Astrocyte of the spinal cord (primary cell): ENCODE data around the gene SH3RF3.

Source experiments
- DNase-seq: peaks from one replicate; pipeline ENCODE4 v3.0.0; 2011; ENCODE audit warnings: low read depth, low spot score
- H3K4me3 ChIP-seq: 2 replicates; pipeline ENCODE4 v1.5.1; 2011; ENCODE audit warnings: low read depth, mild to moderate bottlenecking, low read length, moderate library complexity
- in situ Hi-C: cut with HindIII; loops from 2 replicates; pipeline ENCODE4 v1.10.0; 2017; ENCODE audit warnings: low sequenced_read_pairs
- TF ChIP-seq, protein P1 (sequence below): IDR thresholded peaks from 2 replicates; pipeline ENCODE4 v1.5.1; 2012; ENCODE audit warnings: low read depth, mild to moderate bottlenecking, low read length, inconsistent platforms

SH3RF3 gene

DNA sequence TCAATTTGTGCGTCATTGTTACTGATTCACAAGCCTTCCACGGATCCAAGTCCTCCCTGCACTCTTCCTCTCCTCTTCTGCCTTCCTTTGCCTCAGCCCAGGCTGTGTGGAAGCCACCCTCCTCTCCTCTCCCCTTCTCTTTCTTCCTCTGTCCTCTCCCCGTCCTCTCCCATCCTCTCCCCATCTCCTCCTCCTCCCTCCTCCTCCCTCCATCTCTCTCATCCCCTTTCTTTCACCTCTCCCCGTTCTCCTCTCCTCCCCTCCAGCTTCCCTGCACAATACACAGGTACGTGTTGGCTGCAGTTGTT, 301.3 kb downstream of the SH3RF3 start:
- no peak for DNase-seq
- in situ Hi-C loops, result no loop called here
- TF ChIP-seq, protein P1, sequence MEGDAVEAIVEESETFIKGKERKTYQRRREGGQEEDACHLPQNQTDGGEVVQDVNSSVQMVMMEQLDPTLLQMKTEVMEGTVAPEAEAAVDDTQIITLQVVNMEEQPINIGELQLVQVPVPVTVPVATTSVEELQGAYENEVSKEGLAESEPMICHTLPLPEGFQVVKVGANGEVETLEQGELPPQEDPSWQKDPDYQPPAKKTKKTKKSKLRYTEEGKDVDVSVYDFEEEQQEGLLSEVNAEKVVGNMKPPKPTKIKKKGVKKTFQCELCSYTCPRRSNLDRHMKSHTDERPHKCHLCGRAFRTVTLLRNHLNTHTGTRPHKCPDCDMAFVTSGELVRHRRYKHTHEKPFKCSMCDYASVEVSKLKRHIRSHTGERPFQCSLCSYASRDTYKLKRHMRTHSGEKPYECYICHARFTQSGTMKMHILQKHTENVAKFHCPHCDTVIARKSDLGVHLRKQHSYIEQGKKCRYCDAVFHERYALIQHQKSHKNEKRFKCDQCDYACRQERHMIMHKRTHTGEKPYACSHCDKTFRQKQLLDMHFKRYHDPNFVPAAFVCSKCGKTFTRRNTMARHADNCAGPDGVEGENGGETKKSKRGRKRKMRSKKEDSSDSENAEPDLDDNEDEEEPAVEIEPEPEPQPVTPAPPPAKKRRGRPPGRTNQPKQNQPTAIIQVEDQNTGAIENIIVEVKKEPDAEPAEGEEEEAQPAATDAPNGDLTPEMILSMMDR, result no peak
- H3K4me3 ChIP-seq, result no peak overlapping the region

DNA sequence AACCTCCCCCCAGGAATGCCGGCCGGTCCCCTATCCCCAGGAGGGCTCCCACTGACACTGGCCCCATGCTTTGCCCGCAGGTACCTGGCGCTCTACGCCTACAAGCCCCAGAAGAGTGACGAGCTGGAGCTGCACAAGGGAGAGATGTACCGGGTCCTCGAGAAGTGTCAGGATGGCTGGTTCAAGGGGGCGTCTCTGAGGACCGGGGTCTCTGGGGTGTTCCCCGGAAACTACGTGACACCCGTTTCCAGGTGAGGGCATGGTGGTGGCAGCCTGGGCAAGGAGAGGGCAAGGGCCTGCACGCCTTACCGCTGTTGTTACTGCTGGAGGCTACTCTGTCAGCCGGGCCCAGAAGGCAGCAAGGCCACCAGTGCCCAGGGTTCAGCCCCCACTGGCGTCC, 303.4 kb downstream of the SH3RF3 start:
- in situ Hi-C loops, result no loop called here
- TF ChIP-seq, protein P1, result no peak
- DNase-seq, result no peak
- no peak overlapping the region for H3K4me3 ChIP-seq

DNA sequence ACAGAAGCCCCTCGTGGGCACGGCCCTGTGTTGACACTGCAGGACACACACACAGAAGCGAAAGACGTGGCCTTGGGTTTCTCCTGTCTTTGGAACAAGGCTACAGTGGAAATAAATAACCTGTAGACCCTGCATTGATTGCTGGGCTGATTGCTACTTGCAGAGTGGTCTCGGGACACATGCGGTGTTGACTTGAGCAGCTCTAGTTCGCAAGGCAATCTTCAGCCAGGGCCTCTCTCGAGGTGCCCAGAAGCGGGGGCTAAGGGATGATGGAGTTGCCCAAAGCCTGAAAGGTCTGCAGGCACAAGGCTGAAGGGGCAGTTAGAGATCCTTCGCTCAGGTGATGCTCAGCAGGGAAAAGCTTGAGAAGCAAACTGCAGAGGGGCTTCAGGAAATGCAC, 304.5 kb downstream of the SH3RF3 start:
- DNase-seq, result no peak
- in situ Hi-C loops, result no loop called here
- TF ChIP-seq, protein P1, result no peak
- H3K4me3 ChIP-seq, result no peak overlapping the region

DNA sequence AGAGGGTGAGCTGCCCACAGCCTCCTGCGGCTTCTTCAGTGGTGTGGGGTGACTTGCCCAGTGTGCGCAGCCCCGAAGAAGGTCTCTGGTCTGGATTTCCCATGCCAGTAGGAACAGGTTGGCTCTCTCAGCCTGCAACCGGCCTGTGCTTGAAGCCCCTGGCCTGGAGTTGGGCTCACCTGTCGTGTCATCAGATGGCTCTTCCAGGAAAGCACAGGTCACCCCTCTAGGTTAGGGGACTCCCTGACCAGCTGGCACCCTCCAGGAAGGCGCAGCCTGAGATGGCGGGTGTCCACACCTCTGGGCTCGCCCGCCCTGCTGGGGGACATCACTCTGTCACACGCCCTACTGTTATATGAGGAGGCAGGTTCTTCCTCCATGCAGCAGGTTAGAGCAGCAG, 304.9 kb downstream of the SH3RF3 start:
- no peak for DNase-seq
- H3K4me3 ChIP-seq, result no peak overlapping the region
- in situ Hi-C loops, result no loop called here
- TF ChIP-seq, protein P1, result no peak

DNA sequence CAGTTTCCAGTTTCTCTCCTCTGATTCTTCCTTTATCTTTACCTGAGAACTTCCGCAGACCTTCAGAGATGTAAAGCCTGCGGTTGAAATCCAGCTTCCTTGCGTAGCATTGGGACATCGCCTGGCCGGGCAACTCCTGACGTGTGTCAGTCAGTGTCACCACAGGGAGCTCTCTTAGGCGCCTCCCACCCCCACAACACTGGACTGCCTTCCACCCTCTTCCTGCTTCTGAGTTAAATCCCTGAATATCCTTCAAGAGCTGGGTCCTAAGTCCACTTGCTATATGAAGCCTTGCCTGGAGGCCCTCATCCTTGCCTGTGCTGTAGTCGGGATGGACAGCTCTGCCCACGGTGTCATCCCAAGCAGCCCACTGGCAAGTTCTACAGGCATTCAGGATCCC, 305.3 kb downstream of the SH3RF3 start:
- no peak overlapping the region for H3K4me3 ChIP-seq
- TF ChIP-seq, protein P1, result no peak
- in situ Hi-C loops, result no loop called here
- DNase-seq, result no peak

DNA sequence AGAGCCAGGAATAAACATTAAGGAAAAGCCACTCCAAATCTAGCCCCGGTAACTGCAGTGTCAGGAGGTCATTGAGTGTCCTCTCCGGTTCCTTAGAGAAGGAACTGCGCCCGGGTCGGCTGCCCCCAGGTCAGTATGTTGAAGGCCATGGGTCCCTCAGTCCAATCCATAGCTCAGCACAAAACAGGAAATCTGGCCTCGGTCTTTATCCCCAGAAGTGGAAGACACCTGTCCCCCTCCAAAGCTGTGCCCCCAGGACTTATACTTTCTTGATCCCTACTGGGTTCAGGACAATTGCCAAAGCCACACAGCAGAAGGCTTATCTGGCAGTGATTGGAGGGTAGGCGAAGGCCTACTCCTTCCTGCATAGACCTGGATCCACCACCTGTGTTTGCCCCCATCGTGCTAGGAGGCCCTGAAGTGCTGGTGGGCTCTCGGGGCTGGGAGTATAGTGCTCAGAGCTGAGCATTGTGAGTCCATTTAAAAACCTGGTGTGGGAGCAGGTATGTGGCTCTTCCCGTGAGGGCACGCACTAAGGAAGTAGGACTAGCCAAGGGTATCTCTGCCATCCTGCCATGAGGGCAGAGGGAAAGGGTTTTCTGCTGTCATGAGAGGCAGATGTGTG, 306.2 kb downstream of the SH3RF3 start:
- DNase-seq, result no peak
- H3K4me3 ChIP-seq, result no peak overlapping the region
- in situ Hi-C loops, result no loop called here
- TF ChIP-seq, protein P1, result no peak

DNA sequence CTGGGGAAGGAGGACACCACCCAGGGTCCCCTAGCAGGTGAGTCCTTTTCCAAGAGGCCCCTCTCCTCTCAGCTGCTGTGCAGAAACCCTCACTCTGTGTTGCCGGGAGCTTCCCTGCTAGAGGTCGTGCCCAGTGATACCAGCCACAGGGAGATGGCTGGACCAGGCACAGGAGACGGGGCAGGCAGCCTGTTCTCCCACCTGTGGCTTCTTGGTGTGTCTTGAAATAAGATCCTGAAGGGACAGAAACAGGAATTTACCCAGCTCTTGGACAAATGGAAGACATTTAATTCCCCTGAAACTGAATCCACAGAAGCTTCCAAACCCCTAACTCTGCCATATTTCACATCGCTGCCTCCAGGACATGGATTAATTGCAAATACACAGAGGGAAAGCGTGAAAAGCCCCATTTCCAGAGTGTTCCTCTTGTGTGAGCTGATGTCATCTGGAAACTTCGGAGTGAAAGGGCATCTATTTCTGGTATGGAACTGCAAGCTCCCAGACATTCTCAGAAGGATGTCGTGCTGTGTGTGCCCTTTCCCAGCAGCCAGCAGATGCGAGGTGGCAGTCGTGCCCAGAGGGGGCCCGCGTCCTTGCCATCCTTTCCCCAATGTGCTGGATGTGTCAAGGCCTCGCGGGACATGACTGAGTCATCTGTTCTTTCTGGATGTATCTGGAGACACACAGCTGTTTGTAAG, 307.0 kb downstream of the SH3RF3 start:
- in situ Hi-C loops, result no loop called here

More for the DNA sequence above, 307.0 kb downstream of the SH3RF3 start:
- H3K4me3 ChIP-seq, result no peak overlapping the region
- DNase-seq, result peak; percentile 60
- TF ChIP-seq, protein P1, result no peak
